ES-I3 (cell line): Measurements from ENCODE around the gene MCF2L.
"Not testable (repeated sequence)": the region's sequence is repeated elsewhere in the genome, so short reads cannot be mapped to it uniquely, and the experiment has no call there.

Source experiments
- H3K36me3 ChIP-seq: 2 replicates; pipeline ENCODE4 v1.6.1; 2013; ENCODE audit warnings: mild to moderate bottlenecking, low read length, control low read depth, moderate library complexity; ENCODE audit not compliant: insufficient read depth
- H3K4me1 ChIP-seq: 2 replicates; pipeline ENCODE4 v1.6.1; 2013; ENCODE audit warnings: mild to moderate bottlenecking, control low read depth, low read length; ENCODE audit not compliant: insufficient read depth
- H3K9ac ChIP-seq: 2 replicates; pipeline ENCODE4 v1.6.1; 2013; ENCODE audit warnings: low read depth, mild to moderate bottlenecking, low read length, moderate library complexity
- H3K9me3 ChIP-seq: 2 replicates; pipeline ENCODE4 v1.6.1; 2013; ENCODE audit warnings: mild to moderate bottlenecking, low read length, moderate library complexity; ENCODE audit not compliant: control insufficient read depth, insufficient read depth

MCF2L gene

DNA sequence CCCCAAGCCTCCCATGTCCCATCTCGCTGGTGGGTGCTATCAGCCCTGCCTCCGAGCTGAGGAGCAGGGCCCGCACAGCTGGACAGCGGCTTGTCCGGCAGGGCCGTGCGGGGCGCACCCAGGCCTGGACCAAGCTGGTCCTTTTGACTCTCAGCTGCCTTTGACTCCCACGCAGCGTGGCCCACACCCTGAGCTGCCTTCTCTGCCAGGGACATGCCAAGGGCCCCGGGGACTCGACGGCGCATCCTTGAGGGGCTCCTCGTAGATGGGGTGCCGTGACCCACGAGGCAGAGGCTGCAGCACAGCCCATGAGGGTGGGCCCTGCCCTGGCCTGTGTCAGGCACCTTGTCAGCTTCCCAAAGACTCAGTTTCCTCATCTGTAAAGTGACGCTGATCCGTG, 97.7 kb downstream of the MCF2L start:
- Histone ChIP-seq H3K9me3 (no peaks in the 10 kb centered on the region; the same call in 1 of the 2 replicates), H3K9ac (no peak overlapping the region), H3K4me1 (no peaks in the 10 kb centered on the region; the same call in 1 of the 2 replicates), H3K36me3 (no peaks in the 10 kb centered on the region)

DNA sequence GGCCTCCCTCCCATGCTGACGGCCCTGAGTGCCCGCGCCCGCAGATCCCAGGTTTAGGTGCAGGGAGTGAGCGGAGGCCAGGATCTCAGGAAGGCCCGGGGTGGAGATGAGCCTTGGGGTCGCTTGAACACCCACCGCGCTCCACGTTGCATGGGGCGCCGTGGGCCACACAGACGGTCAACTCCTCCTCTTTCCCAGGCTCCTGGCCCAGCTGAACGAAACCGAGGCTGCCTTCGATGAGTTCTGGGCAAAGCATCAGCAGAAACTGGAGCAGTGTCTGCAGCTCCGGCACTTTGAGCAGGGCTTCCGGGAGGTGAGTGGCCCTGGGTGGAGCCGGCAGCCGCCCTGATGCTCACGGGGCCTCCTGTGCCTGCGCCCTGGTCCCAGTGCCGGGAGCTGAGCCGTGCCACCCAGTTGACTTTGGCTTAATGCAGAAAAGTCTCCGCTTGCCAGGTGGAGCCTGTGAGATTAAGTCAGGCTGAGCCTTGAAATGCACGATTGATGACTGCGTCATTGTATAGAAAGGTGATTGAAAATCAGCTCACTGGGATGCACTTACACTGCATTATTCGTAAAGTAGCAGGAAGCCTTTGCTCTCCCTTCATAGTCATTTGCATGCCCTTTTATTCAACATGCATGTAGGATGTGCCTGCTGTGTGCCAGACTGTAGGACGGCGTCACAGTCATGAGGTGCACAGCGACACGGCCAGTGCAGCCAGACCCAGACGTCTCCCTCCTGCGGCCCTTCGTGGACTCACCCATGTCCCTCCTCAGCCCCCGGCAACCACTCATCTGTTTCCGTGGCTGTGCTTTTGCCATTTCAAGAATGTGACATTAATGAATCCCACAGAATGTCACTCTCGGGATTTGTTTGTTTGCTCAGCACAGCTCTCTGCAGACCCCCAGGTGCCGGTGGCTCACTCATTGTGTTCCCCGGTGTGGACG, 101.1 kb downstream of the MCF2L start:
- Histone ChIP-seq H3K9me3 (no peaks in the 10 kb centered on the region; the same call in 1 of the 2 replicates), H3K4me1 (no peaks in the 10 kb centered on the region; the same call in 1 of the 2 replicates), H3K36me3 (no peaks in the 10 kb centered on the region), H3K9ac (no peak overlapping the region)

DNA sequence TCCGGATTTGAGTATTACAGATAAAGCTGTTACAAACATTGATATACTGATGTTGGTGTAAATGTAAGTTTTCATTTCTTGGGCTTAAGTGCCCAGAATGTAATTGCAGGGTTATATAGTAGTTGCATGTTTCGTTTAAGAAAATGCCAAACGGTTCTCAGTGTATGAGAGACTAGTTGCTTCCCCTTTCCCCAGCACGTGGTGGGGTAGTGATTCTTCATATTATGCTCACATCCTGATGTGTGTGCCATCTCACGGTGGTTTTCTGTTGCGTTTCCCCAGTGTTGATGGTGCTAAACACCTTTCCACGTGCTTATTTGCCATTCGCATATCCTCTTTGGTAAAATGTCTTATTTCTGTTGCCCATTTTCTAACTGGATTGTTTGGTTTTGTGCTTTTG, 101.8 kb downstream of the MCF2L start:
- Histone ChIP-seq H3K9ac (no peak overlapping the region), H3K36me3 (no peaks in the 10 kb centered on the region), H3K9me3 (no peaks in the 10 kb centered on the region; the same call in 1 of the 2 replicates), H3K4me1 (no peaks in the 10 kb centered on the region)

DNA sequence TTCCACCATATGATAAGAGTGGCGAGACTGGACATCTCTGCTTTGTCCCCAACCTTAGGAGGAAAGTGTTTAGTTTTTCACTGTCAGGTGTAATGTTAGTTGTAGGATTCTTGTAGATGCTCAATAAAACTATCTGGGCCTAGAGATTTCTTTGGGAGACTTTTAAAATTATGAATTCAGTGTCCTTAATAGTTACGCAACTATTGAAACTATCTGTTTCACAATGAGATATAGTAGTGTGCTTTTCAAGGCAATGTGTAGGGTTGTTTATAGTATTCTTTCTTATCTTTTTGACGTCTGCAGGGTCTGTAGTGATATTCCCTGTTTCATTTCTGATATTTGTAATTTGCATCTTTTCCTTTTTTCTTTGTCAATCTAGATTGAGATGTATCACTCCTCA, 103.4 kb downstream of the MCF2L start:
- no peaks in the 10 kb centered on the region; the same call in 1 of the 2 replicates for H3K9me3 ChIP-seq
- H3K4me1 ChIP-seq = no peaks in the 10 kb centered on the region
- no peaks in the 10 kb centered on the region for H3K36me3 ChIP-seq
- no peak overlapping the region for H3K9ac ChIP-seq

DNA sequence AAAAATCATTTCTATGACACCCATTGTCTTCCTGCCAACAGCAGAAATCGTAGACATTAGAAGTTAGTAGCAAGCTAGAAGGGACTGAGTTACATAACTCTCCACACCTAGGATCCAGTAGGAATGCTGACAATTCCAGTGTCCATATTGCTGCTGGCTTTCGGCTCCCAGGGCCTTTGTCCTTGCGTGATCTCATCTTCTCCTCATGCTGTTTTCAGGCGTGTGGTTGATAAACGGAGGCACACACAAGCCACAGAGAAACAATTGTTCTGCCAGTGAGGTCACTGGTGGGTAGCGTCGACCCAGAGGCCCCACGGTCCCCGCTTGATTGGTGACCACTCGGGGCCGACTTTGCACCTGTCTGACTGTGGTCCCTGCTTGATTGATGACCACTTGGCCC, 104.9 kb downstream of the MCF2L start:
- no peaks in the 10 kb centered on the region for H3K4me1 ChIP-seq
- H3K9ac ChIP-seq = no peak overlapping the region
- no peaks in the 10 kb centered on the region for H3K36me3 ChIP-seq
- H3K9me3 ChIP-seq = no peaks in the 10 kb centered on the region; the same call in 1 of the 2 replicates

DNA sequence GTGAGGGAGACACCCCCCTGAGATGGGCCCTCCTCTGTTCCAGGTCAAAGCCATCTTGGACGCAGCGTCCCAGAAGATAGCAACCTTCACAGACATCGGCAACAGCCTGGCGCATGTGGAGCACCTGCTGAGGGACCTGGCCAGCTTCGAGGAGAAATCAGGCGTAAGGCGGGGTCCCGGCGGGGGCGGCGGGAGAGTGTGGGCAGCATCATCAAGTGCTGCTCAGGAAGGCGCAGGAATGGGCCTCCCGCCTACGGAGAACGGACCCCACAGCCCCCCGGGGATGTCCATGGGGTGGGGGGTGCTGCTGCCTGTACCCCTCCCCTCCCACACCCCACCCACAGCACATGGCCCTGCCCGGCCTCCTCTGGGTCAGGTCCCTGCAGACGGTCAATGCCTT, 105.4 kb downstream of the MCF2L start:
- Histone ChIP-seq H3K36me3 (no peaks in the 10 kb centered on the region), H3K9ac (no peak overlapping the region), H3K9me3 (no peaks in the 10 kb centered on the region; the same call in 1 of the 2 replicates), H3K4me1 (no peaks in the 10 kb centered on the region)

DNA sequence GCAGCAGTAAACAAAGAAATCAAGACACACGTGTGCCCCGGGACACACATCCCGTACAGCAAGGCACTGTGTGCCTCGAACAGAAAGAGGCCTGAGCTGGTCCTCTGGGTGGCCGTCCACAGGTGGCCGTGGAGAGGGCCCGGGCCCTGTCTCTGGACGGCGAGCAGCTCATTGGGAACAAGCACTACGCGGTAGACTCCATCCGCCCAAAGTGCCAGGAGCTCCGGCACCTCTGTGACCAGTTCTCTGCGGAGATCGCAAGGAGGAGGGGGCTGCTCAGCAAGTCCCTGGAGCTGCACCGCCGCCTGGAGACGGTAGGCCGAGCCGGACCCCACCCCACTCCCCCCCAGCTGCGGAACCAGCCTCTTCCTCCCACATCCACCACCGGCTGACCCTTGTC, 105.9 kb downstream of the MCF2L start:
- no peaks in the 10 kb centered on the region for H3K36me3 ChIP-seq
- H3K9ac ChIP-seq = no peak overlapping the region
- H3K9me3 ChIP-seq = no peaks in the 10 kb centered on the region; the same call in 1 of the 2 replicates
- H3K4me1 ChIP-seq = no peaks in the 10 kb centered on the region

DNA sequence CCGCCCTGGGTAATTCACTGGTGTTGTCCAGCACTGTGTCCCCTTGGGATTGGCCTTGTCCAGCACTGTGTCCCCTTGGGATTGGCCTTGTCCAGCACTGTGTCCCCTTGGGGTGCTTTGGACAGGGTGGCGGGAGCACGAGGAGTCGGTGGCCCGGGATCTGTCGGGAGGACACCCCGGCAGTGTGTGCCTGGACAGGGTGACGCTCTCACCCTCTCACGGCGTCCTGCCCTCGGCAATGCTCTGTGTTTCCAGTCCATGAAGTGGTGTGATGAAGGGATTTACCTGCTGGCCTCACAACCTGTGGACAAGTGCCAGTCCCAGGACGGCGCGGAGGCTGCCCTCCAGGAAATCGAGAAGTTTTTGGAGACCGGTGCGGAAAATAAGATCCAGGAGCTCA, 106.7 kb downstream of the MCF2L start:
- Histone ChIP-seq H3K9ac (no peak overlapping the region), H3K9me3 (no peaks in the 10 kb centered on the region; the same call in 1 of the 2 replicates), H3K4me1 (no peaks in the 10 kb centered on the region), H3K36me3 (no peaks in the 10 kb centered on the region)

DNA sequence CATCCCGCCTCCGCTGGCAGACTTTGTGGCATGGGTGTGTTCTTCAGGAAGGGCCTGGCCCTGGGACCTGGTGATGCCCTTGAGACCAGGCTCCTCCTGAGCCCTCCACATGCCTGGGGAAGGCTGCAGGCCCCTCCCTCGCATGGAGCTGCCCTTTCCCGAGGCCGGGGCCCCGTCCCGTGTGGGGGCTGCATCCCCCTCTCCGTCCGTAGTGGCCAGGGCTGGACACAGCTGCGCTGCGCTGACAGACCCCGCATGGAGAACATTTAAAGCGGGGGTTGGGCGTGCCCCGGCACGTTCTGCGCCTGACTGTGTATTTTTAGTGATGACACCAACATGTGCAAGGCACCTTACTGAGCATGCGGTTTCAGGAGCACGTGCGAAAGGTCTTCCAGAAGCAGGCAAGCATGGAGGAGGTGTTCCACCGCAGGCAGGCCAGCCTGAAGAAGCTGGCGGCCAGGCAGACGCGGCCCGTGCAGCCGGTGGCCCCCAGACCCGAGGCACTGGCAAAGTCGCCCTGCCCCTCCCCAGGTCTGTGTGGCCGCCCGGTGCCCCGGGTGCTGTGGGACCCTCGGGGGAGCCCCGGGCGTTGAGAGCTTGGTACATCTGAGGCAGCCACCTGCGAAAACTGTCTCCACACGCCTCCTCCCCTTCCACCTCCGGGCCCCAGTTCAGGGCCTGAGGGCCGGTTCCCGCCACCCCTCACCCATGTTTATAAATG, 107.8 kb downstream of the MCF2L start:
- H3K9ac ChIP-seq = no peak overlapping the region
- no peaks in the 10 kb centered on the region for H3K36me3 ChIP-seq

DNA sequence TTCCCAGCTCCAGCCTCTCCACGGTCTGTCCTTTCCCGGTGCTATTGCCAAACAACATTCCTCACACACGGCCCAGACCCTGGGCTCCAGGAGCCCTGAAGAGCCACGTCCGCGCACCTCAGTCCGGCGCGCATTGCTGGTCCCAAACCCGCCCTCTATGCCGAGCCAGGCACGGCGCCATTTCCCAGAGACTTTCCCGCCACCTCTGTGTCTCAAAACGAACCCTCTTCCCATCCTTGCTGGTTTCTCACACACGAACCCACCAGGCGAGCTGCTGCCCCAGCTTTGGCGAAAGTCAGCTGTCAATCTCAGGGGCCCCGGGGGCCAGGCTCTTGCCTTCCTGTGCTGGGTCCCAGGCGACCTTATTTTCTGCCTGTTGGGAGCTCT, 108.5 kb downstream of the MCF2L start:
- Histone ChIP-seq H3K4me1 (no peaks in the 10 kb centered on the region), H3K36me3 (no peaks in the 10 kb centered on the region), H3K9ac (no peak overlapping the region), H3K9me3 (no peaks in the 10 kb centered on the region)

More for the DNA sequence above, 107.8 kb downstream of the MCF2L start:
- Histone ChIP-seq H3K4me1 (no peaks in the 10 kb centered on the region), H3K9me3 (no peaks in the 10 kb centered on the region)

DNA sequence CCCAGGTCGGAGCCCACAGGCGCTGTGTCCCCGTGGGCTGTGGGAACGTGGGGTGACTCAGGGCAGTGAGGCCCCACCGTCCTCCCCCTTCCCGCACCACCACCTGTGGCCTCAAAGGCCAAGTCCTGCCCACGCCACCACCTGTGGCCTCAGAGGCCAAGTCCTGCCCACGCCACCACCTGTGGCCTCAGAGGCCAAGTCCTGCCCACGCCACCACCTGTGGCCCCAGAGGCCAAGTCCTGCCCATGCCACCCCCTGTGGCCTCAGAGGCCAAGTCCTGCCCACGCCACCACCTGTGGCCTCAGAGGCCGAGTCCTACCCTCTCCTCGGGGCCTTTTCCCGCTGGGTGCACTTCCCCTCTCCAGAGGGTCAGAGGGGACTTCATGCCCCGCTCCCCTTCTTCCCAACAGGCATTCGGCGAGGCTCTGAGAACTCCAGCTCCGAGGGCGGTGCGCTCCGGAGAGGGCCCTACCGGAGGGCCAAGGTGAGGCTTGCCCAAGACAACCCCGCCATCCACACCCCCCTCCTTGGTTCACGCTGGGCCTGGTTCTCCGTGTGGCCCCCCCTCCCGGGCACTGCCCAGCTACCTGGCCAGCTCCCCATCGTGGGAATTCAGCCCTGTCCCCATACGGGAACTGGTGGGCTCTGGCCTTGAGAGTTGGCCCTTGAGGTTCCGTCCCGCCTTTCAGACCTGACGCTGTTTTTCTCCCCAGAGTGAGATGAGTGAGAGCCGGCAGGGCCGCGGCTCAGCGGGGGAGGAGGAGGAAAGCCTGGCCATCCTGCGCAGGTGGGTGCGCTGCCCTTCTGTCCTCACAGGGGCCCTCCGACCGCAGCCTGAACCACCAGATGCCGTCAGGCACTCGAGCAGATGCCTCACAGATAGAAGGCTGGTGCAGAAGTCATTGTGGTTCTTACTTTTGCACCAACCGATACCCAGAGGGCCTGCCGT, 109.2 kb downstream of the MCF2L start:
- Histone ChIP-seq H3K36me3 (no peaks in the 10 kb centered on the region), H3K9ac (no peak overlapping the region), H3K9me3 (no peaks in the 10 kb centered on the region), H3K4me1 (no peaks in the 10 kb centered on the region)

DNA sequence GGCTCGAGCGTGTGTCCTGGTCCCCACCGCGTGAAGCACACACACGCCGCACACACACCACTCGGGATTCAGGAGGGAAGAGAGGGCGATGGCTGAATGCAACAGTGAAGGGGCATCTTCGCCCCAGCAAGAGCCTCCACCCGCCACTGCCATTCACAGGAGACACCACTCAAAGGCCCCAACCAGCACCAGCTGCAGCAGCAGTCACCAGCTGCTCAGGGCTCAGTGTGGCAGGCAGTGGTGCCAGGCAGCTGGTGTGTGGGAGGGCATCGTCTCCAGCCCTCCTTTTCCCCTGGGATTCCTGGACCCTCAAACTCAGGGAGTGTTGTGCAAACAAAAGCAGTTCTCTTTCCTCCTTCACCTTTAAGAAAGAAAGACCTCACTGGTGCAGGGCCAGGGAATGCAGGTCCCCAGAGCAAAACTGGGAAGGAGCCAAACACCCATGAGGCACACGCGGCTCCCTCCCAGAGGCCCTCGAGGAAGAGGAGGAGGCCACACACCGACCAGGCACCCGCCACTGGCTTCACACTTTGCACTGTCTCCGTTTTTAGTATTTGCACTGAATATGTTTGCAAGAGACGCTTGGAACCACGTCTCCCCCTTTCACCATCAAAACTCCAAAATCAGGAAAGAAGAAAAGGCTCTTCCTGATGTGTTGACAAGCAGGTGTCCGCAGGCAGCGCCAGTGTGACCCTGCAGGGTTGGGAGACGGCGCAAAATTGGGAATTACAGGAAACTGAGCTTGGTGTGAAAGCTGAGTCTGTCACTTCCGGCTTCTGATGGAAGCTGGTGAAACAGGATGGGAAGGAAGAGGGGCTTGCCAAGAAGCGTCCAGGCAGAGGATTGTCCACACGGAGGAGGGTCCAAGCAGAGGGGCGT, 110.1 kb downstream of the MCF2L start:
- no peak overlapping the region for H3K9ac ChIP-seq
- H3K9me3 ChIP-seq = no peaks in the 10 kb centered on the region
- H3K4me1 ChIP-seq = no peaks in the 10 kb centered on the region
- no peaks in the 10 kb centered on the region for H3K36me3 ChIP-seq

DNA sequence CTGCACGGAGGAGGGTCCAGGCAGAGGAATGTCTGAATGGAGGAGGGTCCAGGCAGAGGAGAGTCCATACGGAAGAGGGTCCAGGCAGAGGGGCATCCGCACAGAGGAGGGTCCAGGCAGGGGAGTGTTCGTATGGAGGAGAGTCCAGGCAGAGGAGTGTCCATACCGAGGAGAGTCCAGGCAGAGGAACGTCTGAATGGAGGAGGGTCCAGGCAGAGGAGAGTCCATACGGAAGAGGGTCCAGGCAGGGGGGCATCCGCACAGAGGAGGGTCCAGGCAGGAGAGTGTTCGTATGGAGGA, 110.7 kb downstream of the MCF2L start:
- H3K9me3 ChIP-seq, H3K9ac ChIP-seq, H3K4me1 ChIP-seq, H3K36me3 ChIP-seq: not testable (repeated sequence)
